Endodermal cell (in vitro differentiated cells): ENCODE measurements around the gene ABLIM2. TPM values are rescaled to one million over a fixed set of nuclear protein-coding genes. Genes with fewer than 3 reads are reported as not detected.

Experiments used
- DNase-seq: peaks from one replicate; pipeline ENCODE4 v3.0.0-alpha.2; 2017
- H3K27ac ChIP-seq: 2 replicates; pipeline ENCODE4 v1.5.1; 2013; ENCODE audit warnings: mild to moderate bottlenecking, low read depth, low read length, moderate library complexity
- H3K27me3 ChIP-seq: 2 replicates; pipeline ENCODE4 v1.6.1; 2013; ENCODE audit warnings: mild to moderate bottlenecking, low read length, moderate library complexity; ENCODE audit not compliant: insufficient read depth, control insufficient read depth, poor library complexity, severe bottlenecking
- H3K36me3 ChIP-seq: 2 replicates; pipeline ENCODE4 v1.7.0; 2013; ENCODE audit warnings: mild to moderate bottlenecking, low read length, moderate library complexity; ENCODE audit not compliant: control insufficient read depth, insufficient read depth
- H3K4me1 ChIP-seq: one replicate; pipeline ENCODE4 v1.7.0; 2013; ENCODE audit warnings: low read length; ENCODE audit not compliant: control insufficient read depth, insufficient read depth
- H3K4me3 ChIP-seq: 2 replicates; pipeline ENCODE4 v1.5.1; 2013; ENCODE audit warnings: mild to moderate bottlenecking, low read length, moderate library complexity
- H3K9ac ChIP-seq: 2 replicates; pipeline ENCODE4 v1.6.1; 2013; ENCODE audit warnings: mild to moderate bottlenecking, low read length, moderate library complexity; ENCODE audit not compliant: poor library complexity, severe bottlenecking; ENCODE audit errors: extremely low read depth
- H3K9me3 ChIP-seq: 2 replicates; pipeline ENCODE4 v1.6.1; 2013; ENCODE audit warnings: mild to moderate bottlenecking, low read length, moderate library complexity; ENCODE audit not compliant: control insufficient read depth
- H3K27ac Mint-ChIP-seq: 2 replicates; pipeline ENCODE4 v1.8.0; 2020; ENCODE audit warnings: mixed read lengths
- H3K27me3 Mint-ChIP-seq: 2 replicates; pipeline ENCODE4 v1.8.0; 2021; ENCODE audit warnings: mild to moderate bottlenecking, mixed read lengths; ENCODE audit not compliant: insufficient read depth
- H3K36me3 Mint-ChIP-seq: 2 replicates; pipeline ENCODE4 v1.8.0; 2020; ENCODE audit warnings: low read depth, mixed read lengths
- H3K4me1 Mint-ChIP-seq: 2 replicates; pipeline ENCODE4 v1.8.0; 2020; ENCODE audit warnings: mixed read lengths
- H3K4me3 Mint-ChIP-seq: 2 replicates; pipeline ENCODE4 v1.8.0; 2020; ENCODE audit warnings: mild to moderate bottlenecking, moderate library complexity, mixed read lengths
- H3K9me3 Mint-ChIP-seq: 2 replicates; pipeline ENCODE4 v1.8.0; 2020; ENCODE audit warnings: mild to moderate bottlenecking, mixed read lengths
- WGBS, 2 experiments: methylation state at CpG; one replicate each; pipeline versions ENCODE4 v1.1.5 to v1.1.7; 2013; ENCODE audit warnings: missing lambda C conversion rate in 2 of 2, mixed read lengths in 1 of 2; ENCODE audit not compliant: insufficient coverage in 1 of 2, insufficient read length in 1 of 2; 5-methylcytosine and 5-hydroxymethylcytosine counted together
- total RNA-seq, 2 donors: library from RNA; stranded (reverse); fragmentation: NEBNext Ultra II Directional in 1 of 2; extraction: Animal tissue kit (Norgen Biotek cat#: 25700) in 1 of 2; gene quantifications; 2 replicates in 1 of 2; 3 replicates in 1 of 2; pipeline ENCODE4 v1.2.1, GENCODE V29; 2021
- TF ChIP-seq, protein P1 (sequence below): fragments of 200-600 bp; sonication (generic); conservative IDR thresholded peaks from 2 replicates; pipeline ENCODE4 v1.5.0; 2021; ENCODE audit warnings: antibody characterized with exemption, mild to moderate bottlenecking

Gene ABLIM2
- total RNA-seq, 2 donors from 2014 or later = 0.35 to 1.6 TPM

DNA sequence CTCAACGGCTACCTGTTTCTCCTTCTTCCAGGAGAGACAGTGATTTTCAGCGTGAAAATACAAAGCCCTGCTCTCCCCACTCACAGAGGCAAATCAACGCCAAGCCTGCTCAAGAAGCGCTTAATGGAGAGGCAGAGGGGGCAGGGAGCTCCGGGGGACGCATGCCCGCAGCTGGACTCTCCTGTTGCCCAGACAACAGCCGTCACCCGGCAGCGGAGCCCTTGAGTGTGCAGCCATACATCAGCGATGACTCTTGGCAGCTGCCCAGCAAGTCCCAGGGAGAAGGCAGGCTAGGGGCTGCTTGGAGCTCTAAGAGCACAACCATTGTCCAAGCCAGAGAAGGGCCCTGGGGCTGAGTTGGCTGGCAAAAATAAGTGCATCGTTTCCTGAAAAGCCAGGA, 148.0 kb downstream of the ABLIM2 start:
- Mint-ChIP-seq H3K4me3 (no peak overlapping the region), H3K27ac (no peak overlapping the region), H3K9me3 (no peaks in the 10 kb centered on the region), H3K27me3 (no peaks in the 10 kb centered on the region), H3K4me1 (peaks cover 8% of the 10 kb centered on the region), H3K36me3 (no peaks in the 10 kb centered on the region)
- Histone ChIP-seq H3K27ac (peak overlapping the region; percentile 82), H3K4me3 (no peak overlapping the region), H3K9me3 (no peaks in the 10 kb centered on the region), H3K9ac (no peak overlapping the region), H3K4me1 (peaks cover 4% of the 10 kb centered on the region), H3K27me3 (no peaks in the 10 kb centered on the region), H3K36me3 (no peaks in the 10 kb centered on the region)
- no peak for DNase-seq
- TF ChIP-seq, protein P1, sequence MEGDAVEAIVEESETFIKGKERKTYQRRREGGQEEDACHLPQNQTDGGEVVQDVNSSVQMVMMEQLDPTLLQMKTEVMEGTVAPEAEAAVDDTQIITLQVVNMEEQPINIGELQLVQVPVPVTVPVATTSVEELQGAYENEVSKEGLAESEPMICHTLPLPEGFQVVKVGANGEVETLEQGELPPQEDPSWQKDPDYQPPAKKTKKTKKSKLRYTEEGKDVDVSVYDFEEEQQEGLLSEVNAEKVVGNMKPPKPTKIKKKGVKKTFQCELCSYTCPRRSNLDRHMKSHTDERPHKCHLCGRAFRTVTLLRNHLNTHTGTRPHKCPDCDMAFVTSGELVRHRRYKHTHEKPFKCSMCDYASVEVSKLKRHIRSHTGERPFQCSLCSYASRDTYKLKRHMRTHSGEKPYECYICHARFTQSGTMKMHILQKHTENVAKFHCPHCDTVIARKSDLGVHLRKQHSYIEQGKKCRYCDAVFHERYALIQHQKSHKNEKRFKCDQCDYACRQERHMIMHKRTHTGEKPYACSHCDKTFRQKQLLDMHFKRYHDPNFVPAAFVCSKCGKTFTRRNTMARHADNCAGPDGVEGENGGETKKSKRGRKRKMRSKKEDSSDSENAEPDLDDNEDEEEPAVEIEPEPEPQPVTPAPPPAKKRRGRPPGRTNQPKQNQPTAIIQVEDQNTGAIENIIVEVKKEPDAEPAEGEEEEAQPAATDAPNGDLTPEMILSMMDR = no peak
- 46 to 85% methylated on average over 9 to 12 of the region's 12 CpGs for WGBS, 2 experiments

DNA sequence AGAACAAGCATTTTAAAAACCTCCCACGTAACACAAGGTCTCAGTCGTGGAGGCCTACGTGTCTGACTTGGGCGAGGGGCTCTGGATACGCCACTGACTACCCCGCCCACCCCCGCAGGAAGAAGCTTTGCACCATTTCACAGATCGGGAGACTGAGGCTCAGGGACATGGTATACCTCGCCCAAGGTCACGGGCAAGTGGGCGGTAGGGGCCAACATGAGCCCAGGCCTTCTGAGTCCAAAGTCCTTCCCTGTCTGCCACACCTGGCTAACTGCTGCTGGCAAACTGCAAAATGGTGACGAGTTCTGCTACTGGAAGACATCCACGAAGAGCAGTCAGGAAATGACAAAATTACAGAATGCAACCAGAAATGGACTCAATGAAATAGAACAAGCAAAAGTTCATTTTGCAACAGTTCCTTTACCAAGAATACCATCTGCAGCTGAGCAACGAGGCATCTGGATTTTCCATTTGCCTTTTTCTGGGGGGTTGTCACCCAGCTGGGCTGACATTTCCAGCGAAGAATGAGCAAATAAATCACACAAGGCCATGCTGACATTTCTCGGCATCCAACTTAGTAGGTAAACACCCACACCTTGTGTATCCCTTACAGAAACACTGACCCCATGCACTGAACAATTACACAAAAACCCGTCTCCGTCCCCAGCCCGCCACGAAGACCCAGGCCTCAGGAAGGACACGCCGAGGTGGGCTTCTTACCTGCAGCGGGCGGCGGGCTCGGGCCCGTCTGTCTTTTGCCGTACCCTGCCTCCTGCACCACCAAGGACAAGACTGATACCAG, 148.7 kb downstream of the ABLIM2 start:
- TF ChIP-seq, protein P1 = no peak
- no peaks in the 10 kb centered on the region for H3K36me3 ChIP-seq
- peaks cover 4% of the 10 kb centered on the region for H3K4me1 ChIP-seq
- no peak for DNase-seq
- Mint-ChIP-seq H3K27ac (no peak overlapping the region), H3K4me1 (peaks cover 6% of the 10 kb centered on the region), H3K4me3 (no peak overlapping the region), H3K36me3 (no peaks in the 10 kb centered on the region), H3K27me3 (no peaks in the 10 kb centered on the region), H3K9me3 (no peaks in the 10 kb centered on the region)
- H3K4me3 ChIP-seq = no peak overlapping the region
- H3K27ac ChIP-seq = peak overlapping the region; percentile 82
- no peaks in the 10 kb centered on the region for H3K27me3 ChIP-seq
- 93 to 95% methylated on average over 14 to 28 of the region's 28 CpGs for WGBS, 2 experiments
- H3K9ac ChIP-seq = no peak overlapping the region
- no peaks in the 10 kb centered on the region for H3K9me3 ChIP-seq

DNA sequence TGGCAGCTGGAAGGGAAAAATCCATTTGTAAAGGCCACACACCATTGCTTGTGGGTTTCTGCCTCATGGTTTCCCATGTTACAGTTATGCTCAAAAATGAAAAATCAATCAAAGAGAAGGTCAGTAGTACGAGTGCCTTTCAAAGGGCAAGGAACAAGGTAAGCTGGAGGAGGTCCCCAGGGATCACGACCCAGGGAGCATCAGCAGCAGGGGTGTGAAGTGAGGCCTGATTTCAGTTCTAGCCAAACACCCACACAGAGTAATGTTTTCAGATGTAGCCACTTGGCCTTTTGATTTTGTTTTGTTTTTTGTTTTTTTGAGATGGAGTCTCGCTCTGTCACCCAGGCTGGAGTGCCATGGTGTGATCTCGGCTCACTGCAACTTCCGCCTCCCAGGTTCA, 149.5 kb downstream of the ABLIM2 start:
- Histone ChIP-seq H3K36me3 (no peaks in the 10 kb centered on the region), H3K4me1 (peaks cover 4% of the 10 kb centered on the region), H3K27me3 (no peaks in the 10 kb centered on the region), H3K9ac (no peak overlapping the region), H3K27ac (no peak overlapping the region), H3K4me3 (no peak overlapping the region), H3K9me3 (no peaks in the 10 kb centered on the region)
- H3K27ac Mint-ChIP-seq = no peak overlapping the region
- H3K27me3 Mint-ChIP-seq = no peaks in the 10 kb centered on the region
- 82 to 93% methylated on average over 3 to 5 of the region's 5 CpGs for WGBS, 2 experiments
- no peak for DNase-seq
- H3K4me3 Mint-ChIP-seq = no peak overlapping the region
- H3K9me3 Mint-ChIP-seq = no peaks in the 10 kb centered on the region
- no peaks in the 10 kb centered on the region for H3K36me3 Mint-ChIP-seq
- TF ChIP-seq, protein P1 = no peak
- peaks cover 6% of the 10 kb centered on the region for H3K4me1 Mint-ChIP-seq
